Urinary bladder (tissue), 4 donors: ENCODE measurements around the gene ECE1. TPM values are rescaled to one million over a fixed set of nuclear protein-coding genes. Genes with fewer than 3 reads are reported as not detected.

ENCODE experiments used
- DNase-seq: peaks from one replicate; pipeline ENCODE4 v3.0.0-alpha.2; 2015; ENCODE audit errors: extremely low spot score
- H3K27ac ChIP-seq: one replicate; pipeline ENCODE4 v1.5.1; 2013; ENCODE audit warnings: low read depth, mild to moderate bottlenecking, moderate library complexity
- H3K36me3 ChIP-seq: one replicate; pipeline ENCODE4 v1.6.1; 2013; ENCODE audit warnings: mild to moderate bottlenecking, moderate library complexity; ENCODE audit not compliant: insufficient read depth
- H3K4me1 ChIP-seq: one replicate; pipeline ENCODE4 v1.6.1; 2013; ENCODE audit warnings: mild to moderate bottlenecking, moderate library complexity; ENCODE audit not compliant: insufficient read depth
- H3K4me3 ChIP-seq: one replicate; pipeline ENCODE4 v1.5.1; 2013; ENCODE audit warnings: low read depth, low read length
- WGBS: extraction: QIAGEN DNeasy Blood & Tissue Kit; methylation state at CpG from one replicate; pipeline ENCODE4 v1.1.7; 2013; 5-methylcytosine and 5-hydroxymethylcytosine counted together
- polyA plus RNA-seq: library from polyadenylated mRNA; stranded (reverse); fragments of 200-250 nt; gene quantifications from one replicate; pipeline ENCODE4 v1.2.3, GENCODE V29; 2013
- total RNA-seq: library from RNA; depleted of rRNA; stranded (reverse); fragments of >200 nt; gene quantifications from one replicate; pipeline ENCODE4 v1.2.3, GENCODE V29; 2014
- donor health status: healthy with polysubstance abuse.
- donor health status: healthy.

The ECE1 gene
- total and polyA plus RNA-seq, 2 donors, result 32.5 to 121 TPM

GRCh38 chr1:21258331-21259134, 31.7 kb downstream of the ECE1 start:
- Histone ChIP-seq H3K4me3 (no peak overlapping the region), H3K36me3 (no peaks in the 10 kb centered on the region), H3K4me1 (no peaks in the 10 kb centered on the region), H3K27ac (no peak overlapping the region)
- DNase-seq, result no peak
- 92% methylated on average over 22 of the region's 22 CpGs for WGBS

- H3K36me3 ChIP-seq, result no peaks in the 10 kb centered on the region
Measured at GRCh38 chr1:21257431-21258135, 32.7 kb downstream of the ECE1 start.

GRCh38 chr1:21256776-21257175, 33.5 kb downstream of the ECE1 start:
- no peak for DNase-seq
- Histone ChIP-seq H3K4me1 (no peaks in the 10 kb centered on the region), H3K27ac (no peak overlapping the region), H3K4me3 (no peak overlapping the region), H3K36me3 (no peaks in the 10 kb centered on the region)
- 90% methylated on average over 13 of the region's 13 CpGs for WGBS

More at GRCh38 chr1:21257431-21258135, 32.7 kb downstream of the ECE1 start:
- WGBS, result 85% methylated on average over 13 of the region's 13 CpGs
- Histone ChIP-seq H3K27ac (no peak overlapping the region), H3K4me1 (no peaks in the 10 kb centered on the region), H3K4me3 (no peak overlapping the region)
- no peak for DNase-seq

GRCh38 chr1:21255943-21256320, 34.3 kb downstream of the ECE1 start:
- Histone ChIP-seq H3K4me3 (no peak overlapping the region), H3K36me3 (no peaks in the 10 kb centered on the region), H3K4me1 (no peaks in the 10 kb centered on the region), H3K27ac (no peak overlapping the region)
- 95% methylated on average over 14 of the region's 14 CpGs for WGBS
- no peak for DNase-seq

GRCh38 chr1:21255284-21255942, 34.9 kb downstream of the ECE1 start:
- no peaks in the 10 kb centered on the region for H3K4me1 ChIP-seq
- no peaks in the 10 kb centered on the region for H3K36me3 ChIP-seq
- WGBS, result 52% methylated on average over 11 of the region's 11 CpGs
- H3K27ac ChIP-seq, result no peak overlapping the region
- no peak overlapping the region for H3K4me3 ChIP-seq
- peak; percentile 74 for DNase-seq

GRCh38 chr1:21254335-21254951, 35.8 kb downstream of the ECE1 start:
- no peaks in the 10 kb centered on the region for H3K4me1 ChIP-seq
- DNase-seq, result peak; percentile 54
- no peak overlapping the region for H3K27ac ChIP-seq
- no peak overlapping the region for H3K4me3 ChIP-seq
- WGBS, result 40% methylated on average over 8 of the region's 8 CpGs
- H3K36me3 ChIP-seq, result no peaks in the 10 kb centered on the region

- H3K4me3 ChIP-seq, result no peak overlapping the region
- H3K27ac ChIP-seq, result no peak overlapping the region
- no peak for DNase-seq
- no peaks in the 10 kb centered on the region for H3K36me3 ChIP-seq
- H3K4me1 ChIP-seq, result no peaks in the 10 kb centered on the region
- WGBS, result 33% methylated on average over 4 of the region's 4 CpGs
Measured at GRCh38 chr1:21251773-21252471, 38.3 kb downstream of the ECE1 start.

GRCh38 chr1:21249940-21250493, 40.2 kb downstream of the ECE1 start:
- H3K27ac ChIP-seq, result no peak overlapping the region
- H3K4me1 ChIP-seq, result no peaks in the 10 kb centered on the region
- no peak for DNase-seq
- no peaks in the 10 kb centered on the region for H3K36me3 ChIP-seq
- no peak overlapping the region for H3K4me3 ChIP-seq
- 96% methylated on average over 9 of the region's 9 CpGs for WGBS

- H3K4me1 ChIP-seq, result no peaks in the 10 kb centered on the region
- H3K27ac ChIP-seq, result no peak overlapping the region
- H3K36me3 ChIP-seq, result no peaks in the 10 kb centered on the region
- no peak for DNase-seq
- no peak overlapping the region for H3K4me3 ChIP-seq
- 89% methylated on average over 14 of the region's 14 CpGs for WGBS
Measured at GRCh38 chr1:21247892-21248715, 42.2 kb downstream of the ECE1 start.

- no peak for DNase-seq
- 86% methylated on average over 20 of the region's 20 CpGs for whole genome bisulfite sequencing
- no peak overlapping the region for H3K4me3 ChIP-seq
- no peaks in the 10 kb centered on the region for H3K4me1 ChIP-seq
- H3K27ac ChIP-seq, result no peak overlapping the region
- H3K36me3 ChIP-seq, result no peaks in the 10 kb centered on the region
Measured at GRCh38 chr1:21246905-21247642, 43.2 kb downstream of the ECE1 start.

- H3K36me3 ChIP-seq, result no peaks in the 10 kb centered on the region
- H3K4me1 ChIP-seq, result no peaks in the 10 kb centered on the region
- H3K4me3 ChIP-seq, result no peak overlapping the region
- no peak for DNase-seq
- 96% methylated on average over 4 of the region's 4 CpGs for WGBS
- no peak overlapping the region for H3K27ac ChIP-seq
Measured at GRCh38 chr1:21245688-21246229, 44.5 kb downstream of the ECE1 start.
